Measurements from ENCODE around the gene S100A7A. TPM values are rescaled to one million over a fixed set of nuclear protein-coding genes. Genes with fewer than 3 reads are reported as not detected.
"Not testable (repeated sequence)": the region's sequence is repeated elsewhere in the genome, so short reads cannot be mapped to it uniquely, and the experiment has no call there.

Gene S100A7A
- total and polyA plus RNA-seq, 12 donors = not detected

- Histone ChIP-seq H3K9me3 (no peaks in the 10 kb centered on the region), H3K4me1 (peaks cover 0 to 1% (median 0%) of the 10 kb centered on the region in 9 donors), H3K4me3 (no peak within 1 kb of the TSS), H3K27ac (no peak within 1 kb of the TSS), H3K36me3 (no peaks in the 10 kb centered on the region), H3K27me3 (peaks cover 0 to 14% (median 0%) of the 10 kb centered on the region in 7 donors)
- DNase-seq = no peak
- WGBS, 2 donors = 83 to 87% methylated on average over 4 of the region's 4 CpGs
- ATAC-seq = no peak
- intact Hi-C loops (cut with DNase I) = no loop called here
- TF ChIP-seq, protein P1, sequence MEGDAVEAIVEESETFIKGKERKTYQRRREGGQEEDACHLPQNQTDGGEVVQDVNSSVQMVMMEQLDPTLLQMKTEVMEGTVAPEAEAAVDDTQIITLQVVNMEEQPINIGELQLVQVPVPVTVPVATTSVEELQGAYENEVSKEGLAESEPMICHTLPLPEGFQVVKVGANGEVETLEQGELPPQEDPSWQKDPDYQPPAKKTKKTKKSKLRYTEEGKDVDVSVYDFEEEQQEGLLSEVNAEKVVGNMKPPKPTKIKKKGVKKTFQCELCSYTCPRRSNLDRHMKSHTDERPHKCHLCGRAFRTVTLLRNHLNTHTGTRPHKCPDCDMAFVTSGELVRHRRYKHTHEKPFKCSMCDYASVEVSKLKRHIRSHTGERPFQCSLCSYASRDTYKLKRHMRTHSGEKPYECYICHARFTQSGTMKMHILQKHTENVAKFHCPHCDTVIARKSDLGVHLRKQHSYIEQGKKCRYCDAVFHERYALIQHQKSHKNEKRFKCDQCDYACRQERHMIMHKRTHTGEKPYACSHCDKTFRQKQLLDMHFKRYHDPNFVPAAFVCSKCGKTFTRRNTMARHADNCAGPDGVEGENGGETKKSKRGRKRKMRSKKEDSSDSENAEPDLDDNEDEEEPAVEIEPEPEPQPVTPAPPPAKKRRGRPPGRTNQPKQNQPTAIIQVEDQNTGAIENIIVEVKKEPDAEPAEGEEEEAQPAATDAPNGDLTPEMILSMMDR (IDR thresholded peaks at IDR 0.05) = no peak
Measured at GRCh38 chr1:153460551-153460950, 44.2 kb downstream of the S100A7A start, which contains the start of gene S100A7. TSS of gene S100A7 (minus strand) at chr1:153460651. CDS start at chr1:153459013, 1,638 bp downstream.

DNA sequence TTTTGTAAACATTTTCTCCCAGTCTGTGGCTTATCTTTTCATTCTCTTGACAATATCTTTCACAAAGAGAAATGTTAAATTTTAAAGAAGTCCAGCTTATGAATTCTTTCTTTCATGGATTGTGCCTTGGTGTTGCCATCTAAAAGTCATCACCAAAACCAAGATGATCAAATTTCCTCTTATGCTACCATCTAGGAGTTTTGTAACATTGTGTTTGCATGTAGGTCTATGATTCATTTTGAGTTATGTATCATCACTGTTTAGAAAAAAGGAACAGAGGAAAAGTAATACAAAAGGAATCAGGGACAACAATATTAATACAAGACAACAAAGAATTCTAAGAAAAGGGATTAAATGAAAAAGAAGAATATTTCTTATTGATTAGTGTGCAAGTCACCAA, 46.4 kb downstream of the S100A7A start:
- H3K9me3 ChIP-seq; H3K27ac ChIP-seq; DNase-seq; intact Hi-C loops (cut with DNase I); H3K4me3 ChIP-seq; ATAC-seq; H3K36me3 ChIP-seq: not testable (repeated sequence)
- Histone ChIP-seq H3K27me3 (peaks cover 0 to 14% (median 0%) of the 10 kb centered on the region in 7 donors), H3K4me1 (peaks cover 0 to 22% (median 15%) of the 10 kb centered on the region in 9 donors)

DNA sequence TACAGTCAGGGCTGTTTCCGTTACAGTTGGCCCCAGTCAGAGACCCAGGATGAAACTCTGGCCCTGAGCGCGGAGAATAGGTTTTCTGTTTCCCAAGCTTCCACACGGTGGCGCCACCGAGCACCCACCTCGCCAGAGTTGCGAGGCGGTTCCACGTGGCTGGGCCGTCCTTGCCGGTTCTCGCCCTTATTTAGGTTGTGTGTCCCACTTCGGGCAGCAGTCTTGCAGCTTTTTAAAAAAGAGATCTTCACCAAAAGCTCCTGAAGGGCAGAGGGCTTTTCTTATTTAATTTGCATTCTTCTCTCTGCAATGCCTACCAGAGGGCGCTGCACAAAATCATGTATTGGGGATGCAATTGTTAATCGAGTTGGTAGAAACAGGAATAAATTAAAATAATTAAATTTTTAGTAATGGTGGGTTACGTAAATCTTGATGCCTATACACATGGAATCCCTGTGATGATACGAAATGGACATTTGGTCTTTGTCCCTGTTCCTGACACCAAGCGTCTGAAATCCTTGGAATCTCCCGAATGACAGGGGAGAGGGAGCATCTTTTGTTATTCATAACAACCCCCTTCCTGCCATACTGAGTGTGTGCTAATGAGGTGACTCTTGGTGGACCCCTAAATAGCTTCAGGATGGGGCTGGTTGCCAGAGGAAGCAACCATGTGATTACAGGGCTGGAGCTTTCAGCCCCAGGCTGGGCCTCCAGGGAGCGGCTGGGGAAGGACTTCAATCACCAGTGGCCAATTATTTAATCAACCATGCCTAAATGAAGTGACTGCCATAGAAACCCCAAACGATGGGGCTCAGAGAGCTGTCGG, 49.7 kb downstream of the S100A7A start:
- peak; percentile 22 to 63 for DNase-seq
- H3K9me3 ChIP-seq = peaks cover 0 to under 1% (median 0%) of the 10 kb centered on the region in 11 donors
- 22 to 32% methylated on average over 23 of the region's 23 CpGs for WGBS, 2 donors
- H3K36me3 ChIP-seq = no peaks in the 10 kb centered on the region
- H3K4me3 ChIP-seq = no peak overlapping the region
- H3K4me1 ChIP-seq = peaks cover 0 to 24% (median 15%) of the 10 kb centered on the region in 9 donors
- ATAC-seq = peak in 7 of 8 donors; percentile 53 to 83 (median 74)
- intact Hi-C loops (cut with DNase I) = loop anchor here in 1 of 10 donors (2.0 kb wide), 1 partner anchor 29 kb away; no protein-coding TSS in a partner anchor
- TF ChIP-seq, protein P1 (IDR thresholded peaks at IDR 0.05) = peak; percentile 53 to 85 (median 82)
- no peak overlapping the region for H3K27ac ChIP-seq
- peaks cover 0 to 4% (median 0%) of the 10 kb centered on the region in 7 donors for H3K27me3 ChIP-seq

- TF ChIP-seq, protein P1 (IDR thresholded peaks at IDR 0.05) = no peak
- Histone ChIP-seq H3K9me3 (peaks cover 0 to 9% (median 5%) of the 10 kb centered on the region in 11 donors), H3K27ac (peak overlapping the region in 1 of 10 donors; percentile 21), H3K4me3 (no peak overlapping the region), H3K36me3 (no peaks in the 10 kb centered on the region), H3K4me1 (peaks cover 0 to 24% (median 15%) of the 10 kb centered on the region in 9 donors), H3K27me3 (peaks cover 0 to 4% (median 0%) of the 10 kb centered on the region in 7 donors)
- ATAC-seq = peak in 2 of 8 donors; percentile 24 to 51
- intact Hi-C loops (cut with DNase I) = loop anchor here in 2 of 10 donors (1.0 to 2.0 kb wide), 2 partner anchors 28 kb away; no protein-coding TSS in a partner anchor
- DNase-seq = no peak
- WGBS, 2 donors = 16 to 18% methylated on average over 5 of the region's 5 CpGs
Measured at GRCh38 chr1:153466908-153467307, 50.6 kb downstream of the S100A7A start.

All from heart right ventricle (tissue), 16 donors.